Prostate gland (tissue), 2 donors: ENCODE results near the gene XRRA1.

Experiments used
- POLR2A ChIP-seq: fragments of 450-650 bp; IDR thresholded peaks from one replicate; pipeline ENCODE4 v1.6.1; 2016; ENCODE audit warnings: antibody characterized with exemption, mild to moderate bottlenecking
- POLR2AphosphoS5 ChIP-seq: sonication (generic); formaldehyde crosslinking; IDR thresholded peaks from one replicate; pipeline ENCODE4 v1.6.1; 2017; ENCODE audit warnings: antibody characterized with exemption
- TF ChIP-seq, protein P1 (sequence below), 4 experiments: fragments of 200-600 bp in 2 of 4; fragments of 450-650 bp in 2 of 4; sonication (generic) in 2 of 4; IDR thresholded peaks; 1 replicate in 3 of 4; 2 replicates in 1 of 4; pipeline ENCODE4 v1.5.1; 2016 to 2019; ENCODE audit warnings: antibody characterized with exemption in 4 of 4, mild to moderate bottlenecking in 2 of 4, moderate library complexity in 2 of 4

DNA sequence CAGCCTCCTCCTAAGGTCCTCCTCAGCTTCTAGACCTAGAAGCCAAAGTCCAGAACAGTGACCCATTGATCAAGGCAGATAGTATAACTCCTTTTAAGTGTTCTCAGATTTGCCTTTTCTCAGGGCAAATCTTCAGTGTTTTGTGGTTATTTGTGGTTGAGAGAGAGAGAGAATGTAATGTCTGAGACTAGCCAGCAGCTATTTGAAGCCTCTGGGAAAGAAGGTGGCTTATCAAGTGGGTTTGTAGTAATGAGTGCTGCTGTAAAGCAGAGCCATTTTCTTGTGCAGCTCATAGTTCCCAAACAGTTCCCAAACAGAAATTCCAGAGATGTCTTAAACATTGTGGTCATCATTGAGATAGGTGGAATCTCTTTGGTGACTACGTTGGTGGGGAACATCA lies 110.7 kb downstream of the XRRA1 start:
- TF ChIP-seq POLR2A (no peak), POLR2AphosphoS5 (no peak)
- TF ChIP-seq, protein P1, sequence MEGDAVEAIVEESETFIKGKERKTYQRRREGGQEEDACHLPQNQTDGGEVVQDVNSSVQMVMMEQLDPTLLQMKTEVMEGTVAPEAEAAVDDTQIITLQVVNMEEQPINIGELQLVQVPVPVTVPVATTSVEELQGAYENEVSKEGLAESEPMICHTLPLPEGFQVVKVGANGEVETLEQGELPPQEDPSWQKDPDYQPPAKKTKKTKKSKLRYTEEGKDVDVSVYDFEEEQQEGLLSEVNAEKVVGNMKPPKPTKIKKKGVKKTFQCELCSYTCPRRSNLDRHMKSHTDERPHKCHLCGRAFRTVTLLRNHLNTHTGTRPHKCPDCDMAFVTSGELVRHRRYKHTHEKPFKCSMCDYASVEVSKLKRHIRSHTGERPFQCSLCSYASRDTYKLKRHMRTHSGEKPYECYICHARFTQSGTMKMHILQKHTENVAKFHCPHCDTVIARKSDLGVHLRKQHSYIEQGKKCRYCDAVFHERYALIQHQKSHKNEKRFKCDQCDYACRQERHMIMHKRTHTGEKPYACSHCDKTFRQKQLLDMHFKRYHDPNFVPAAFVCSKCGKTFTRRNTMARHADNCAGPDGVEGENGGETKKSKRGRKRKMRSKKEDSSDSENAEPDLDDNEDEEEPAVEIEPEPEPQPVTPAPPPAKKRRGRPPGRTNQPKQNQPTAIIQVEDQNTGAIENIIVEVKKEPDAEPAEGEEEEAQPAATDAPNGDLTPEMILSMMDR (IDR thresholded peaks at IDR 0.05), result no peak
